Measurements from ENCODE around the gene PLD5.

- TF ChIP-seq POLR2A (IDR thresholded peaks at IDR 0.05) = no peak
- TF ChIP-seq, protein P1, sequence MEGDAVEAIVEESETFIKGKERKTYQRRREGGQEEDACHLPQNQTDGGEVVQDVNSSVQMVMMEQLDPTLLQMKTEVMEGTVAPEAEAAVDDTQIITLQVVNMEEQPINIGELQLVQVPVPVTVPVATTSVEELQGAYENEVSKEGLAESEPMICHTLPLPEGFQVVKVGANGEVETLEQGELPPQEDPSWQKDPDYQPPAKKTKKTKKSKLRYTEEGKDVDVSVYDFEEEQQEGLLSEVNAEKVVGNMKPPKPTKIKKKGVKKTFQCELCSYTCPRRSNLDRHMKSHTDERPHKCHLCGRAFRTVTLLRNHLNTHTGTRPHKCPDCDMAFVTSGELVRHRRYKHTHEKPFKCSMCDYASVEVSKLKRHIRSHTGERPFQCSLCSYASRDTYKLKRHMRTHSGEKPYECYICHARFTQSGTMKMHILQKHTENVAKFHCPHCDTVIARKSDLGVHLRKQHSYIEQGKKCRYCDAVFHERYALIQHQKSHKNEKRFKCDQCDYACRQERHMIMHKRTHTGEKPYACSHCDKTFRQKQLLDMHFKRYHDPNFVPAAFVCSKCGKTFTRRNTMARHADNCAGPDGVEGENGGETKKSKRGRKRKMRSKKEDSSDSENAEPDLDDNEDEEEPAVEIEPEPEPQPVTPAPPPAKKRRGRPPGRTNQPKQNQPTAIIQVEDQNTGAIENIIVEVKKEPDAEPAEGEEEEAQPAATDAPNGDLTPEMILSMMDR (IDR thresholded peaks at IDR 0.05) = no peak
Measured at GRCh38 chr1:242391896-242392295, 132.6 kb downstream of the PLD5 start.
